ENCODE data around the gene EVPLL. TPM values are rescaled to one million over a fixed set of nuclear protein-coding genes. Genes with fewer than 3 reads are reported as not detected.
"Not testable (repeated sequence)": the region's sequence is repeated elsewhere in the genome, so short reads cannot be mapped to it uniquely, and the experiment has no call there.

EVPLL gene
- polyA plus RNA-seq, 1 donor: not detected

GRCh38 chr17:18388728-18389127 lies 11.2 kb downstream of the EVPLL start:
- not testable (repeated sequence) for H3K4me1 ChIP-seq (ENCODE audit: control insufficient read depth, insufficient read depth, low read length); H3K27ac ChIP-seq (ENCODE audit: low read length); H3K27me3 ChIP-seq (ENCODE audit: control insufficient read depth, insufficient read depth, low read length); DNase-seq; H3K9me3 ChIP-seq (ENCODE audit: control insufficient read depth, low read depth, low read length); H3K36me3 ChIP-seq (ENCODE audit: control insufficient read depth, insufficient read depth, low read length); H3K4me3 ChIP-seq (ENCODE audit: low read length)
- WGBS (ENCODE audit: insufficient coverage, low lambda C conversion rate): no CpG with 5 or more reads among the region's 10 CpGs

DNA sequence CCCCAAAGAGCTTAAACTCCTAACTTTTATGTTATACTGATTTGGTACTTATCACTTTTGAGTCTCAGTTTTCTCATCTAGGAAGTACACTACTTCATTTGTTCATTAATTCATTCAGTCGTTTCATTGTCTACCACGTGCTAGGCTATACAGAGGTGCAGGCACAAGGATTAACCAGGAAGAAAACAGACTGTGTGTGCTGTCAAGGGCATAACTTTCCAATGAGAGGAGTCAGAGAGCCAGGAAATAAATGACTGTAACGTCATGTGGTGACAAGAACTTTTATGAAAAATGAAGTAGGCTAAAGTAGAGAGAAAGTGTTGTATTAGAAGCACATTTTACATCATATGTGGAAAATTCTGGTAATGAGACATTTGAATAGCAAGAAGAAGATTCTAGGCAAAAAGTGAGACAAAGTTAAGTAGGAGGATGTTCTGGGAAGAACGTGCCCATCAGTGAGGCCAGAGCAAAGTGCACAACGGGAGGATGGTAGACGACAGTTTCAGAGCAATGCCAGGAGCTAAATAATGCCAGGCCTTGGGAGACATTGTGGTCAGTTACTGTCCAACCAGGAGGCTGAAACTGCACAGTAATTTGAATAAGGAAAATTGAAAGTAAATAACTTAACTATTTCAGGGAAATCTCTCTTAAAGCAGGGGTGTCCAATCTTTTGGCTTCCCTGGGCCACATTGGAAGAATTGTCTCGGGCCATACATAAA lies 24.5 kb downstream of the EVPLL start:
- H3K4me1 ChIP-seq (ENCODE audit: control insufficient read depth, insufficient read depth, low read length): not testable (repeated sequence)
- WGBS (ENCODE audit: insufficient coverage, low lambda C conversion rate): 83% methylated on average over 2 of the region's 7 CpGs

DNA sequence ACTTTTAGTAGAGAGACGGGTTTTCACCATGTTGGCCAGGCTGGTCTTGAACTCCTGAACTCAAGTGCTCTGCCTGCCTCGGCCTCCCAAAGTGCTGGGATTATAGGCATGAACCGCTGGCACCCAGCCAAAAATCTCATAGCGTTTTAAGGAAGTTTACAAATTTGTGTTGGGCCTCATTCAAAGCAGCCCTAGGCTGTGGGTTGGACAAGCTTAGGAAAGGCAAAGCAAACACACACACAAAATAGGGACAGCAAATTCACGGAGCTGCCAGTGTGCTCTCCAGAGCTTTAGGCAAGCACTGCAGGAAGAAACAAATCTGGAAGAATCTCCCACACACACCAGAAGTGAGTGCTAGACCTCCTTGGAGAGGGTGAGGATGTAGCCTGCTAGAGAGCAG lies 25.6 kb downstream of the EVPLL start:
- no CpG with 5 or more reads among the region's 5 CpGs for WGBS (ENCODE audit: insufficient coverage, low lambda C conversion rate)

More for the DNA sequence above, 24.5 kb downstream of the EVPLL start:
- H3K27ac ChIP-seq (ENCODE audit: low read length); H3K27me3 ChIP-seq (ENCODE audit: control insufficient read depth, insufficient read depth, low read length); H3K9me3 ChIP-seq (ENCODE audit: control insufficient read depth, low read depth, low read length); H3K36me3 ChIP-seq (ENCODE audit: control insufficient read depth, insufficient read depth, low read length); DNase-seq; H3K4me3 ChIP-seq (ENCODE audit: low read length): not testable (repeated sequence)

DNA sequence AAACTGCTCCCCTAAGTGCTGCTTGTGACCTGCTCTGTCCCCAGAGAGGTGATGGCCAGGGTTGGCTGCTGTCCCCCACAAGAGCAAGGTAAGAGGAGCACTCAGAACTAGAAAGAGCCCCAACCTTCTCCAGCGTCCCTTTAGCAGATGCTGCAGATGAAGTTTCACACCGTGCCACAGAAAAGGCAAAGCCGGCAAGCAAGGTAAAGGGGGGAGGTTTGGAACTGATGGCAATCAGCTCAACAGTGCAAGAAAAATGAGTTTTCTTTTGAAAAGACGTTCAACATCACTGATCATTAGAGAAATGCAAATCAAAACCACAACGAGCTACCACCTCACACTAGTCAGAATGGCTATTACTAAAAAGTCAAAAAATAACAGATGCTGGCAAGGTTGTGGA lies 26.0 kb downstream of the EVPLL start:
- H3K4me3 ChIP-seq (ENCODE audit: low read length); H3K27ac ChIP-seq (ENCODE audit: low read length); H3K36me3 ChIP-seq (ENCODE audit: control insufficient read depth, insufficient read depth, low read length); H3K9me3 ChIP-seq (ENCODE audit: control insufficient read depth, low read depth, low read length); H3K4me1 ChIP-seq (ENCODE audit: control insufficient read depth, insufficient read depth, low read length); H3K27me3 ChIP-seq (ENCODE audit: control insufficient read depth, insufficient read depth, low read length); DNase-seq: not testable (repeated sequence)
- WGBS (ENCODE audit: insufficient coverage, low lambda C conversion rate): no CpG with 5 or more reads among the region's 5 CpGs

More for the DNA sequence above, 25.6 kb downstream of the EVPLL start:
- not testable (repeated sequence) for H3K27ac ChIP-seq (ENCODE audit: low read length); H3K9me3 ChIP-seq (ENCODE audit: control insufficient read depth, low read depth, low read length); H3K4me1 ChIP-seq (ENCODE audit: control insufficient read depth, insufficient read depth, low read length); H3K27me3 ChIP-seq (ENCODE audit: control insufficient read depth, insufficient read depth, low read length); H3K36me3 ChIP-seq (ENCODE audit: control insufficient read depth, insufficient read depth, low read length); H3K4me3 ChIP-seq (ENCODE audit: low read length); DNase-seq

DNA sequence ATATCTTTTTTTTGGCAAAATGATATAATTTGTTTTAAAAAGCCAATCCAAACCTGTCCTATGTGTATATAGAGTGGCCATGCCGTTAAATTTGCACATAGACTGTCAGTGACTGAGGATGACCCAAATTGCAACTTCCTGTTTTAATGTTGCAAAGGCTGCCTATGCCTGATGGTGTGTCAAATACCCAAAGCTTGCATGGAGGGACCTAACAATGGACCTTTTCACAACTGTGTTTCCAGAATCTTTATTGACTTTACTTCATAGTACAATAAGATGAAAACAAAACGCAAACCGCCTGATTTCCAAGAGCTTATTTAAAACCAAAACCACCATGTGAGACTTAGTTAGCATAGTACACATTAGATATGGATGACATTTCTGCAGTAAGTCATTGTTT lies 31.3 kb downstream of the EVPLL start:
- not testable (repeated sequence) for H3K4me1 ChIP-seq (ENCODE audit: control insufficient read depth, insufficient read depth, low read length); H3K9me3 ChIP-seq (ENCODE audit: control insufficient read depth, low read depth, low read length); DNase-seq; H3K27me3 ChIP-seq (ENCODE audit: control insufficient read depth, insufficient read depth, low read length); H3K27ac ChIP-seq (ENCODE audit: low read length); H3K4me3 ChIP-seq (ENCODE audit: low read length); H3K36me3 ChIP-seq (ENCODE audit: control insufficient read depth, insufficient read depth, low read length)
- no CpG with 5 or more reads among the region's 3 CpGs for WGBS (ENCODE audit: insufficient coverage, low lambda C conversion rate)

GRCh38 chr17:18409321-18409720 lies 31.7 kb downstream of the EVPLL start:
- not testable (repeated sequence) for H3K36me3 ChIP-seq (ENCODE audit: control insufficient read depth, insufficient read depth, low read length); H3K27me3 ChIP-seq (ENCODE audit: control insufficient read depth, insufficient read depth, low read length); DNase-seq; H3K9me3 ChIP-seq (ENCODE audit: control insufficient read depth, low read depth, low read length); H3K4me3 ChIP-seq (ENCODE audit: low read length); H3K27ac ChIP-seq (ENCODE audit: low read length); H3K4me1 ChIP-seq (ENCODE audit: control insufficient read depth, insufficient read depth, low read length)
- WGBS (ENCODE audit: insufficient coverage, low lambda C conversion rate): 40% methylated on average over 1 of the region's 6 CpGs

DNA sequence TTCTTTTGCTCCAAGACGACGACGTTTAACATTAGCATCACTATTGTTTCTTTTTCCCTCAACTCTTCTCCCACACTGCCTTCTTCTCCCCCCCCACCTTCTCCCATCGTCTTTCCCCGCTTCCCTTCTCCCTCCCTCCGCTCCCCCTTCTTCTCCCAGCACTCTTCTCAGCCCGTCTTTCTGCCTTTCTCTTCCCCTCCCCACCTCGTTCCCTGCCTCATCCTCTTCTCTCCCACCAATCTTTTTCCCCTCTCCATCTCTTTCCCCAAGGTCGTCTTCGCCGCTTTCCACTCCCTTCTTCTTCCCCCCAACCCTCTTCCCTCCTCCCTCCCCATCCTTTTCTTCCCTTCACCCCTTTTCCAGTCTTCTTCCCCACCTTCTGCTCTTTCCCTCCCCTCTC lies 33.2 kb downstream of the EVPLL start:
- peak; percentile 5 to 20 for DNase-seq
- H3K36me3 ChIP-seq (ENCODE audit: control insufficient read depth, insufficient read depth, low read length); H3K4me1 ChIP-seq (ENCODE audit: control insufficient read depth, insufficient read depth, low read length); H3K9me3 ChIP-seq (ENCODE audit: control insufficient read depth, low read depth, low read length); H3K27me3 ChIP-seq (ENCODE audit: control insufficient read depth, insufficient read depth, low read length): not testable (repeated sequence)
- H3K27ac ChIP-seq (ENCODE audit: low read length): peak overlapping the region; percentile 80
- WGBS (ENCODE audit: insufficient coverage, low lambda C conversion rate): 4% methylated on average over 8 of the region's 11 CpGs
- peak overlapping the region; percentile 49 for H3K4me3 ChIP-seq (ENCODE audit: low read length)

- H3K27ac ChIP-seq (ENCODE audit: low read length): peak overlapping the region; percentile 80
- 3% methylated on average over 18 of the region's 25 CpGs for WGBS (ENCODE audit: insufficient coverage, low lambda C conversion rate)
Measured at GRCh38 chr17:18411377-18411864, 33.8 kb downstream of the EVPLL start.

DNA sequence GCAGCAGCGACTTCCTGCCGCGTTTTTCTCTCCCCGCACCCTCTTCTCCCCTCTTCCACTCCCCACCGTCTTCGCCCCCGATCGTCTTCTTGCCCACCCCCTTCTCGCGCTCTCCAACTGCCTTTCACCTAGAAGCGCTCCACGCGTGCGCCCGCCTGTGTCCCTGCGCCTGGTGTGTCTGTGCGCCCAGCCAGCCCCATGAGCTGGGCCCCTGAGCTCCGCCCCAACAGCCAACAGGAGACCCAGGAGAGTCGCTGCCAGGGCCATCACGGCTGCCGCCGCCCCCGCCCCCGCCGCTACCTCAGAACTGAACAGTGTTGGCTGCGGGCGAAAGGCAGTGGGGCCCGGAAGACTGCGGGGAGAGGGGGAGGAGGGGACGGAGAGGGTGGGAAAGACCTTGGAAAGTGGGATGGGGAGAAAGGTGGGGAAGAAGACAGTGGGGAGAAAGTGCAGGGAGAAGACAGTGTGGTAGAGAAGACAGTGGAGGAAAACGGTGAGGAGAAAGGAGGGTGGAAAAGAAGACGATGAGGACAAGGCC lies 34.5 kb downstream of the EVPLL start:
- not testable (repeated sequence) for H3K27ac ChIP-seq (ENCODE audit: low read length); H3K4me1 ChIP-seq (ENCODE audit: control insufficient read depth, insufficient read depth, low read length); H3K27me3 ChIP-seq (ENCODE audit: control insufficient read depth, insufficient read depth, low read length); H3K36me3 ChIP-seq (ENCODE audit: control insufficient read depth, insufficient read depth, low read length); H3K9me3 ChIP-seq (ENCODE audit: control insufficient read depth, low read depth, low read length); DNase-seq
- WGBS (ENCODE audit: insufficient coverage, low lambda C conversion rate): no CpG with 5 or more reads among the region's 32 CpGs
- H3K4me3 ChIP-seq (ENCODE audit: low read length): peak overlapping the region; percentile 49

More at GRCh38 chr17:18411377-18411864, 33.8 kb downstream of the EVPLL start:
- not testable (repeated sequence) for H3K27me3 ChIP-seq (ENCODE audit: control insufficient read depth, insufficient read depth, low read length); H3K9me3 ChIP-seq (ENCODE audit: control insufficient read depth, low read depth, low read length); H3K4me1 ChIP-seq (ENCODE audit: control insufficient read depth, insufficient read depth, low read length); H3K36me3 ChIP-seq (ENCODE audit: control insufficient read depth, insufficient read depth, low read length)
- H3K4me3 ChIP-seq (ENCODE audit: low read length): peak overlapping the region; percentile 49
- DNase-seq: peak; percentile 5 to 56

DNA sequence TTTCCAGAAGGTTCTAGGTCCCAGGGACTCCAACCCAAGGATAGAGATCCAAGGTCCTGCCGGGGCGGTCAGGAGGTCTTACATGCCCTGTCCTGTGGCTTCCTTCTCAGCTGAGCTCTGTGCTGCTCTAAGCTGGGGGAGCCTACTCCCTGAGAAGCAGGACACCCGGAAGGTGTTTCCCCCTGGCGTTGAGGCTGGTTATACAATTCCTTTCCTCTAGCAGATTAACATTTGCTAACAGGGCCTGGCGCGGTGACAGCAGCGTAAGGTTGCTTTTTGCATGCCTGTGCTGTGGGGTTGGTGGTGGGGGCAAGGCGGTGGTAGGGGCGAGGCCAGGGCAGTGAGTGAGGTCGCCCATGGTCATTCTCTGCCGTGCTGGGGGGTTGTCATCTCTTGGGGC lies 43.9 kb downstream of the EVPLL start:
- not testable (repeated sequence) for H3K9me3 ChIP-seq (ENCODE audit: control insufficient read depth, low read depth, low read length); H3K27me3 ChIP-seq (ENCODE audit: control insufficient read depth, insufficient read depth, low read length); H3K36me3 ChIP-seq (ENCODE audit: control insufficient read depth, insufficient read depth, low read length); H3K4me3 ChIP-seq (ENCODE audit: low read length); H3K4me1 ChIP-seq (ENCODE audit: control insufficient read depth, insufficient read depth, low read length); DNase-seq; H3K27ac ChIP-seq (ENCODE audit: low read length)
- WGBS (ENCODE audit: insufficient coverage, low lambda C conversion rate): no CpG with 5 or more reads among the region's 11 CpGs

DNA sequence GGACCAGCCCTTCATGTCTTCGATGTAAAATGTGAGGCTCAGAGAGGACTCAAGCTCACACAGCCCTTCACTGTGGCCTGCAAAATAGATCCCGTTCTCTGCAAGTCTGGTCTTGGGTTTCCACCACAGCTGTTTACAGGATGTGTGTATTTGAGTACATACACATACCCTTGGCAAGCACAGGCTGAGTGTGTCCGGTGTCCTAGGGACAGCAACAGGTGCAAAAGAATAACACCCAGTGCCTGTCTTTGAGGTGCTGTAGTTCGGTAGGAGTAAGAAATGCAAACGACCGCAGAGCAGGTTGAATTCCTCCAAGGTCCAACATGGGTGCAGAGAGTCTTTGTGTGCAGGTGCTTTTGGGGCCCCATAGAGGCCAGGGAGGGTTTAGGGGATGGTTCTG lies 44.9 kb downstream of the EVPLL start:
- not testable (repeated sequence) for DNase-seq; H3K4me3 ChIP-seq (ENCODE audit: low read length); H3K27ac ChIP-seq (ENCODE audit: low read length); H3K9me3 ChIP-seq (ENCODE audit: control insufficient read depth, low read depth, low read length); H3K36me3 ChIP-seq (ENCODE audit: control insufficient read depth, insufficient read depth, low read length); H3K27me3 ChIP-seq (ENCODE audit: control insufficient read depth, insufficient read depth, low read length); H3K4me1 ChIP-seq (ENCODE audit: control insufficient read depth, insufficient read depth, low read length)
- no CpG with 5 or more reads among the region's 6 CpGs for WGBS (ENCODE audit: insufficient coverage, low lambda C conversion rate)

Measured in large intestine (tissue), 3 donors.